Fibroblast of lung (primary cell): Measurements from ENCODE around the gene CEACAM6. TPM values are rescaled to one million over a fixed set of nuclear protein-coding genes. Genes with fewer than 3 reads are reported as not detected.
A peak's percentile ranks its signal among the peaks of the same experiment; 100 is the strongest.
"Not testable (repeated sequence)": the region's sequence is repeated elsewhere in the genome, so short reads cannot be mapped to it uniquely, and the experiment has no call there.

Experiments used
- DNase-seq, 2 donors: peaks; one replicate each; pipeline versions ENCODE4 v3.0.0 to v3.0.0-alpha.2; 2010; ENCODE audit warnings: low read depth in 2 of 2
- H2AFZ ChIP-seq: 2 replicates; pipeline ENCODE4 v1.5.1; 2012; ENCODE audit warnings: low read length, control low read depth, inconsistent platforms
- H3K27ac ChIP-seq: 2 replicates; pipeline ENCODE4 v1.5.1; 2011; ENCODE audit warnings: low read length, control low read depth; ENCODE audit not compliant: insufficient read depth
- H3K27me3 ChIP-seq: 2 replicates; pipeline ENCODE4 v1.5.1; 2011; ENCODE audit warnings: mild to moderate bottlenecking, low read length; ENCODE audit not compliant: control insufficient read depth, insufficient read depth
- H3K36me3 ChIP-seq: 2 replicates; pipeline ENCODE4 v1.5.1; 2011; ENCODE audit warnings: low read length; ENCODE audit not compliant: control insufficient read depth, insufficient read depth
- H3K4me1 ChIP-seq: 2 replicates; pipeline ENCODE4 v1.5.1; 2011; ENCODE audit warnings: low read length; ENCODE audit not compliant: control insufficient read depth, insufficient read depth; ENCODE audit errors: extremely low read depth
- H3K4me2 ChIP-seq: 2 replicates; pipeline ENCODE4 v1.5.1; 2011; ENCODE audit warnings: low read length, control low read depth; ENCODE audit not compliant: insufficient read depth; ENCODE audit errors: extremely low read depth
- H3K4me3 ChIP-seq, 4 experiments: fragments of 200-600 bp in 1 of 4; sonication (generic) in 1 of 4; replicated peaks in 1 of 4; 2 replicates each; pipeline ENCODE4 v1.5.1; 2011 to 2016; ENCODE audit warnings: low read length in 4 of 4, low read depth in 3 of 4, mild to moderate bottlenecking in 3 of 4, control low read depth in 2 of 4, inconsistent platforms in 1 of 4, mixed read lengths in 1 of 4; ENCODE audit not compliant: insufficient read depth in 1 of 4; ENCODE audit errors: control extremely low read depth in 1 of 4
- H3K79me2 ChIP-seq: 2 replicates; pipeline ENCODE4 v1.5.1; 2012; ENCODE audit warnings: mild to moderate bottlenecking, low read length, inconsistent platforms; ENCODE audit not compliant: control insufficient read depth, insufficient read depth
- H3K9ac ChIP-seq: 2 replicates; pipeline ENCODE4 v1.5.1; 2011; ENCODE audit warnings: mild to moderate bottlenecking, low read length, control low read depth; ENCODE audit not compliant: insufficient read depth
- H3K9me3 ChIP-seq: 2 replicates; pipeline ENCODE4 v1.5.1; 2012; ENCODE audit warnings: low read depth, low read length; ENCODE audit not compliant: control insufficient read depth, insufficient read depth
- H4K20me1 ChIP-seq: 2 replicates; pipeline ENCODE4 v1.5.1; 2011; ENCODE audit warnings: low read length; ENCODE audit not compliant: control insufficient read depth, insufficient read depth; ENCODE audit errors: extremely low read depth
- CTCF ChIP-seq, 2 donors: IDR thresholded peaks in 1 of 2; conservative IDR thresholded peaks in 1 of 2; 1 replicate in 1 of 2; 2 replicates in 1 of 2; pipeline ENCODE4 v1.5.1; 2011 to 2012; ENCODE audit warnings: low read length in 2 of 2, control low read depth in 1 of 2, inconsistent platforms in 1 of 2, low read depth in 1 of 2, mild to moderate bottlenecking in 1 of 2
- EZH2 ChIP-seq: IDR thresholded peaks from 2 replicates; pipeline ENCODE4 v1.5.1; 2012; ENCODE audit warnings: low read length, control low read depth, mild to moderate bottlenecking; ENCODE audit errors: missing control alignments
- polyA plus RNA-seq, 2 donors: library from polyadenylated mRNA; depleted of rRNA in 1 of 2; stranded (reverse) in 1 of 2; unstranded in 1 of 2; fragments of >200 nt; gene quantifications; 2 replicates each; pipeline ENCODE4 v1.2.1, GENCODE V29; 2011 to 2012; ENCODE audit warnings: missing spikeins in 1 of 2
- total RNA-seq: library from RNA; depleted of rRNA; stranded (reverse); fragments of >200 nt; gene quantifications from 2 replicates; pipeline ENCODE4 v1.2.1, GENCODE V29; 2014

CEACAM6 gene
- total and polyA plus RNA-seq, 2 donors (not counting 1 experiment from before 2014, with no cell fraction given) = not detected

- Histone ChIP-seq H4K20me1 (no peaks in the 10 kb centered on the region), H3K79me2 (no peaks in the 10 kb centered on the region), H3K9ac (no peak overlapping the region), H3K27ac (no peak overlapping the region), H3K4me2 (no peak overlapping the region), H3K27me3 (no peaks in the 10 kb centered on the region), H3K9me3 (no peaks in the 10 kb centered on the region), H3K4me1 (no peaks in the 10 kb centered on the region), H3K36me3 (no peaks in the 10 kb centered on the region), H2AFZ (no peak overlapping the region), H3K4me3 (no peak overlapping the region)
- DNase-seq = peak; percentile 3 to 11
- TF ChIP-seq CTCF (conservative IDR thresholded peaks at IDR 0.05 in 1 of 2, IDR thresholded peaks at IDR 0.05 in 1 of 2; ENCODE audit: low read depth in 1 of 2, low read length in 2 of 2) (peak; percentile 52 to 75), EZH2 (no peak)
Observed at GRCh38 chr19:41753936-41754529, 1.3 kb upstream of the CEACAM6 start.

- no peak overlapping the region for H3K4me2 ChIP-seq
- peaks cover 5% of the 10 kb centered on the region for H3K27me3 ChIP-seq
- no peaks in the 10 kb centered on the region for H4K20me1 ChIP-seq
- no peaks in the 10 kb centered on the region for H3K4me1 ChIP-seq
- DNase-seq = no peak
- no peak overlapping the region for H3K4me3 ChIP-seq
- no peak overlapping the region for H2AFZ ChIP-seq
- no peak overlapping the region for H3K27ac ChIP-seq
- H3K9ac ChIP-seq = no peak overlapping the region
- TF ChIP-seq EZH2 = no peak
- no peaks in the 10 kb centered on the region for H3K36me3 ChIP-seq
- no peaks in the 10 kb centered on the region for H3K79me2 ChIP-seq
- no peaks in the 10 kb centered on the region for H3K9me3 ChIP-seq
Observed at GRCh38 chr19:41758846-41759245, 3.5 kb downstream of the CEACAM6 start.

- no peak overlapping the region for H3K9ac ChIP-seq
- no peaks in the 10 kb centered on the region for H3K79me2 ChIP-seq
- no peak for DNase-seq
- H3K36me3 ChIP-seq = no peaks in the 10 kb centered on the region
- H2AFZ ChIP-seq = no peak overlapping the region
- H3K27ac ChIP-seq = no peak overlapping the region
- H3K4me3 ChIP-seq = no peak overlapping the region
- no peaks in the 10 kb centered on the region for H3K27me3 ChIP-seq
- TF ChIP-seq EZH2 (no peak), CTCF (conservative IDR thresholded peaks at IDR 0.05 in 1 of 2, IDR thresholded peaks at IDR 0.05 in 1 of 2; ENCODE audit: low read depth in 1 of 2, low read length in 2 of 2) (no peak)
- H3K4me2 ChIP-seq = no peak overlapping the region
- no peaks in the 10 kb centered on the region for H3K4me1 ChIP-seq
- H4K20me1 ChIP-seq = no peaks in the 10 kb centered on the region
- no peaks in the 10 kb centered on the region for H3K9me3 ChIP-seq
Observed at GRCh38 chr19:41767115-41767514, 11.8 kb downstream of the CEACAM6 start.

GRCh38 chr19:41768105-41768504 lies 12.8 kb downstream of the CEACAM6 start:
- not testable (repeated sequence) for H3K4me2 ChIP-seq, H3K9me3 ChIP-seq, DNase-seq, H3K4me3 ChIP-seq, H2AFZ ChIP-seq, H3K79me2 ChIP-seq, H4K20me1 ChIP-seq, H3K4me1 ChIP-seq, H3K9ac ChIP-seq, H3K36me3 ChIP-seq, H3K27ac ChIP-seq, H3K27me3 ChIP-seq
